GM12878 (cell line): ENCODE data around the gene GALNT9. TPM values are rescaled to one million over a fixed set of nuclear protein-coding genes. Genes with fewer than 3 reads are reported as not detected.

Experiments
- ATAC-seq: fragments of 200-7000 bp; cut with Tn5 transposase; 3 replicates; pipeline ENCODE4 v1.9.1; 2020; ENCODE audit warnings: mild to moderate bottlenecking, moderate library complexity
- BruUV-seq: library from RNA; stranded (reverse); fragments of 400-500 nt; replicated peaks from 2 replicates; lab custom pipeline; 2021; lab: Mats Ljungman, UMichigan
- CTCF ChIA-PET: fragments of 300-600 bp; sonication (Branson Sonifier 250); formaldehyde crosslinking; extraction: SDS; loops from one replicate; lab custom pipeline; 2021; ENCODE audit warnings: inconsistent platforms; lab: Yijun Ruan, JAX
- POLR2A ChIA-PET: fragments of 350-600 bp; formaldehyde crosslinking; extraction: SDS; loops from one replicate; lab custom pipeline; 2021; ENCODE audit warnings: inconsistent platforms; lab: Charles Lee
- RAD21 ChIA-PET: fragments of 300-600 bp; sonication (Branson Sonifier 250); formaldehyde crosslinking; loops from one replicate; lab custom pipeline; 2023; ENCODE audit warnings: antibody characterized with exemption; ENCODE audit not compliant: unreplicated experiment; lab: Charles Lee
- SMC1A ChIA-PET: fragments of 300-600 bp; sonication (Branson Sonifier 250); formaldehyde crosslinking; loops from one replicate; lab custom pipeline; 2023; ENCODE audit not compliant: unreplicated experiment, uncharacterized antibody; lab: Charles Lee
- DNase-seq: peaks from one replicate; pipeline ENCODE4 v3.0.0-alpha.2; 2011; ENCODE audit warnings: low read depth, low spot score
- FAIRE-seq: peaks from 3 replicates; lab custom pipeline; 2011; peaks lifted over from hg19 to GRCh38; lab: Jason Lieb, UNC
- H2AFZ ChIP-seq: 2 replicates; pipeline ENCODE4 v1.6.0; 2011; ENCODE audit warnings: low read depth, low read length, control low read depth; ENCODE audit not compliant: control insufficient read depth
- H3K27ac ChIP-seq: 2 replicates; pipeline ENCODE4 v1.5.1; 2011; ENCODE audit warnings: control low read depth; ENCODE audit not compliant: control insufficient read depth, insufficient read depth
- H3K27me3 ChIP-seq, 2 experiments: replicated peaks in 1 of 2; 2 replicates each; pipeline versions ENCODE4 v1.6.0 to v1.6.1; 2011; ENCODE audit warnings: low read length in 1 of 2; ENCODE audit not compliant: control insufficient read depth in 2 of 2, insufficient read depth in 2 of 2
- H3K36me3 ChIP-seq, 2 experiments: 2 replicates each; pipeline ENCODE4 v1.5.1; 2011; ENCODE audit warnings: low read length in 1 of 2; ENCODE audit not compliant: control insufficient read depth in 2 of 2, insufficient read depth in 2 of 2
- H3K4me1 ChIP-seq: 2 replicates; pipeline ENCODE4 v1.6.1; 2011; ENCODE audit warnings: mild to moderate bottlenecking, low read length, moderate library complexity, mixed read lengths; ENCODE audit not compliant: control insufficient read depth, insufficient read depth
- H3K4me2 ChIP-seq: 2 replicates; pipeline ENCODE4 v1.6.0; 2011; ENCODE audit warnings: control low read depth; ENCODE audit not compliant: control insufficient read depth, insufficient read depth
- H3K4me3 ChIP-seq: fragments of 200-600 bp; sonication (generic); 2 replicates; pipeline ENCODE4 v1.5.1; 2016
- H3K79me2 ChIP-seq: 2 replicates; pipeline ENCODE4 v1.6.0; 2011; ENCODE audit warnings: low read length; ENCODE audit not compliant: control insufficient read depth, insufficient read depth
- H3K9ac ChIP-seq: 2 replicates; pipeline ENCODE4 v1.8.0; 2011; ENCODE audit warnings: low read length, control low read depth, mixed read lengths; ENCODE audit not compliant: control insufficient read depth, insufficient read depth
- H3K9me3 ChIP-seq: replicated peaks from 3 replicates; pipeline ENCODE4 v1.5.1; 2011; ENCODE audit warnings: mild to moderate bottlenecking, low read length; ENCODE audit not compliant: control insufficient read depth, insufficient read depth
- H4K20me1 ChIP-seq: 2 replicates; pipeline ENCODE4 v1.6.0; 2011; ENCODE audit not compliant: control insufficient read depth, insufficient read depth
- BRCA1 ChIP-seq: IDR thresholded peaks from 2 replicates; pipeline ENCODE4 v1.6.1; 2011; ENCODE audit warnings: low read depth, low read length, improper control_type of control experiment
- NFYA ChIP-seq: IDR thresholded peaks from 2 replicates; pipeline ENCODE4 v1.6.1; 2011; ENCODE audit warnings: low read depth, mild to moderate bottlenecking, low read length, improper control_type of control experiment, borderline replicate concordance
- NKRF ChIP-seq: fragments of 450-650 bp; conservative IDR thresholded peaks from 2 replicates; pipeline ENCODE4 v1.6.1; 2017; ENCODE audit warnings: mild to moderate bottlenecking, moderate library complexity
- USF1 ChIP-seq: IDR thresholded peaks from 2 replicates; pipeline ENCODE4 v1.6.1; 2011; ENCODE audit warnings: borderline replicate concordance, low read depth, mild to moderate bottlenecking, moderate library complexity, mixed read lengths, low read length; ENCODE audit not compliant: insufficient read depth; ENCODE audit errors: extremely low read length
- ZNF207 ChIP-seq: fragments of 450-650 bp; IDR thresholded peaks from 2 replicates; pipeline ENCODE4 v1.6.1; 2014; ENCODE audit warnings: antibody characterized with exemption, mild to moderate bottlenecking, borderline replicate concordance
- WGBS: methylation state at CpG from one replicate; pipeline ENCODE4 v1.1.6; 2016; ENCODE audit warnings: low lambda C conversion rate; ENCODE audit not compliant: insufficient replicate concordance, insufficient coverage; ENCODE audit errors: missing lambda C conversion rate; 5-methylcytosine and 5-hydroxymethylcytosine counted together
- in situ Hi-C: fragments of 300-500 bp; cut with MboI; formaldehyde crosslinking; loops from 9 replicates; pipeline ENCODE4 v1.14.3; 2018; ENCODE audit warnings: mixed read lengths
- intact Hi-C: fragments of 100-400 bp; cut with micrococcal nuclease; formaldehyde crosslinking; loops from one replicate; pipeline ENCODE4 v1.14.2; 2022; ENCODE audit not compliant: unreplicated experiment
- polyA plus RNA-seq, 11 experiments: library from polyadenylated mRNA; depleted of rRNA in 4 of 11; unstranded in 6 of 11; stranded (reverse) in 5 of 11; fragments of >200 nt; fragmentation: Nextera tagmentation in 4 of 11; fragmentation: Illumina TruSeq in 1 of 11; extraction: Ambion mirVana in 4 of 11; extraction: Trizol in 1 of 11; gene quantifications; 1 replicate in 1 of 11; 2 replicates in 10 of 11; pipeline versions ENCODE4 v1.2.1 to v1.2.3, GENCODE V29; 2011 to 2016; ENCODE audit warnings: inconsistent platforms in 2 of 11, missing spikeins in 2 of 11, low read depth in 1 of 11
- total RNA-seq, 4 experiments: library from RNA; depleted of rRNA in 3 of 4; stranded (reverse); fragments of >200 nt in 3 of 4; fragmentation: Illumina TruSeq in 1 of 4; extraction: Trizol in 1 of 4; gene quantifications; 2 replicates each; pipeline versions ENCODE4 v1.2.1 to v1.2.3, GENCODE V29; 2013 to 2021

Gene GALNT9
- total and polyA plus RNA-seq, 10 of the 15 experiments (the other 5 are each of a cell fraction or from before 2014, with no cell fraction given), result 0.04 TPM; not detected in 9

GRCh38 chr12:132208153-132208823 is 121.1 kb downstream of the GALNT9 start:
- Histone ChIP-seq H3K4me1 (no peaks in the 10 kb centered on the region), H2AFZ (no peak overlapping the region)
- RAD21 ChIA-PET, result no interaction called here
- TF ChIP-seq NFYA (no peak), USF1 (no peak)
- TF ChIP-seq, all 136 proteins: peak for 0
- ATAC-seq, result no peak
- Histone ChIP-seq H3K36me3 (no peaks in the 10 kb centered on the region), H3K9me3 (no peaks in the 10 kb centered on the region; the same call in 2 of the 3 replicates), H3K4me3 (no peak overlapping the region), H3K27ac (no peak overlapping the region), H4K20me1 (no peaks in the 10 kb centered on the region), H3K9ac (no peak overlapping the region), H3K79me2 (no peaks in the 10 kb centered on the region), H3K4me2 (no peak overlapping the region), H3K27me3 (peaks cover 0 to 5% of the 10 kb centered on the region in 2 experiments; a peak in 3 of 4 replicates)
- DNase-seq, result no peak
- no TSS peak for BruUV-seq
- POLR2A ChIA-PET, result no interaction called here
- in situ Hi-C loops (no loop called here), intact Hi-C loops (no loop called here)
- CTCF ChIA-PET, result no interaction called here
- SMC1A ChIA-PET, result no interaction called here
- 56% methylated on average over 15 of the region's 15 CpGs for WGBS
- no peak for FAIRE-seq

- RAD21 ChIA-PET, result no interaction called here
- no peak for DNase-seq
- in situ Hi-C loops, result no loop called here
- SMC1A ChIA-PET, result no interaction called here
- intact Hi-C loops, result no loop called here
- Histone ChIP-seq H3K36me3 (no peaks in the 10 kb centered on the region), H3K9me3 (no peaks in the 10 kb centered on the region; the same call in 2 of the 3 replicates)
- POLR2A ChIA-PET, result interaction anchor here (0.6 kb wide), 1 partner anchor 143 kb away, joined by 3 read pairs; no protein-coding TSS in a partner anchor
- CTCF ChIA-PET, result no interaction called here
- TF ChIP-seq ZNF207 (no peak), NKRF (no peak), BRCA1 (no peak)
- TF ChIP-seq, all 136 proteins: peak for 0
- no peak overlapping the region for H3K9ac ChIP-seq
- FAIRE-seq (no peak), ATAC-seq (no peak)
- H2AFZ ChIP-seq, result no peak overlapping the region
- WGBS, result 76% methylated on average over 36 of the region's 36 CpGs
- no peaks in the 10 kb centered on the region for H3K4me1 ChIP-seq
- no peak overlapping the region for H3K4me2 ChIP-seq
- no TSS peak for BruUV-seq
- no peak overlapping the region for H3K4me3 ChIP-seq
- peaks cover 0 to 5% of the 10 kb centered on the region in 2 experiments; a peak in 3 of 4 replicates for H3K27me3 ChIP-seq
- H3K79me2 ChIP-seq, result no peaks in the 10 kb centered on the region
- H3K27ac ChIP-seq, result no peak overlapping the region
- H4K20me1 ChIP-seq, result no peaks in the 10 kb centered on the region
These were observed 122.2 kb downstream of the GALNT9 start for GRCh38 chr12:132207083-132207775.
